HEK293 (cell line): Measurements from ENCODE around the gene PPP4R4.

Experiments
- CTCF ChIA-PET: fragments of 350-600 bp; formaldehyde crosslinking; extraction: SDS; loops from one replicate; lab custom pipeline; 2021; ENCODE audit warnings: antibody characterized with exemption; lab: Yijun Ruan, JAX
- POLR2A ChIA-PET: fragments of 300-600 bp; formaldehyde crosslinking; extraction: SDS; loops from one replicate; lab custom pipeline; 2020; ENCODE audit warnings: antibody characterized with exemption, inconsistent platforms; lab: Yijun Ruan, JAX
- H3K27ac ChIP-seq: fragments of 200-500 bp; sonication (Bioruptor generic); 2 replicates; pipeline ENCODE4 v1.5.1; 2014; ENCODE audit warnings: low read depth, low read length, control low read depth, inconsistent platforms; ENCODE audit errors: extremely low read depth
- H3K36me3 ChIP-seq, 2 experiments: fragments of 200-500 bp in 1 of 2; sonication (Bioruptor generic) in 1 of 2; 1 replicate in 1 of 2; 2 replicates in 1 of 2; pipeline ENCODE4 v1.5.1; 2014 to 2017; ENCODE audit warnings: inconsistent platforms in 2 of 2, low read length in 2 of 2; ENCODE audit not compliant: control insufficient read depth in 2 of 2, insufficient read depth in 1 of 2
- H3K4me1 ChIP-seq: fragments of 200-500 bp; sonication (Bioruptor generic); 2 replicates; pipeline ENCODE4 v1.5.1; 2014; ENCODE audit warnings: mild to moderate bottlenecking, low read length, inconsistent platforms; ENCODE audit not compliant: control insufficient read depth, insufficient read depth
- H3K4me3 ChIP-seq: 2 replicates; pipeline ENCODE4 v1.5.1; 2011; ENCODE audit warnings: low read depth, mild to moderate bottlenecking, control low read depth, low read length, moderate library complexity
- H3K9me3 ChIP-seq: fragments of 200-500 bp; sonication (Bioruptor generic); 2 replicates; pipeline ENCODE4 v1.5.1; 2014; ENCODE audit warnings: low read depth, low read length, inconsistent platforms; ENCODE audit not compliant: control insufficient read depth, insufficient read depth
- HOXD13 ChIP-seq: sonication (generic); formaldehyde crosslinking; IDR thresholded peaks from 2 replicates; pipeline ENCODE4 v1.8.0; 2022; ENCODE audit warnings: missing genetic modification reagents, borderline replicate concordance
- MEIS1 ChIP-seq: sonication (generic); formaldehyde crosslinking; IDR thresholded peaks from 2 replicates; pipeline ENCODE4 v1.8.1; 2022; ENCODE audit warnings: missing genetic modification reagents, mild to moderate bottlenecking, borderline replicate concordance
- YY2 ChIP-seq: fragments of 450-650 bp; formaldehyde crosslinking; IDR thresholded peaks from 2 replicates; pipeline ENCODE4 v1.5.1; 2016; ENCODE audit warnings: missing biosample characterization, missing genetic modification characterization
- ZNF155 ChIP-seq: fragments of 450-650 bp; formaldehyde crosslinking; IDR thresholded peaks from 2 replicates; pipeline ENCODE4 v1.5.1; 2016; ENCODE audit warnings: missing biosample characterization, missing genetic modification characterization
- ZNF174 ChIP-seq: fragments of 450-650 bp; formaldehyde crosslinking; IDR thresholded peaks from 2 replicates; pipeline ENCODE4 v1.5.0; 2017; ENCODE audit warnings: missing biosample characterization, mild to moderate bottlenecking, missing genetic modification characterization
- ZNF223 ChIP-seq: fragments of 450-650 bp; formaldehyde crosslinking; IDR thresholded peaks from 2 replicates; pipeline ENCODE4 v1.5.1; 2016; ENCODE audit warnings: missing biosample characterization, missing genetic modification characterization
- ZNF24 ChIP-seq: fragments of 450-650 bp; formaldehyde crosslinking; IDR thresholded peaks from 2 replicates; pipeline ENCODE4 v1.5.1; 2016; ENCODE audit warnings: missing biosample characterization, missing genetic modification characterization
- ZNF341 ChIP-seq: fragments of 450-650 bp; formaldehyde crosslinking; IDR thresholded peaks from 2 replicates; pipeline ENCODE4; 2016; ENCODE audit warnings: low read depth, missing biosample characterization, missing genetic modification characterization
- ZNF394 ChIP-seq: fragments of 450-650 bp; formaldehyde crosslinking; IDR thresholded peaks from 2 replicates; pipeline ENCODE4 v1.5.1; 2016; ENCODE audit warnings: missing biosample characterization, missing genetic modification characterization, mild to moderate bottlenecking, moderate library complexity, borderline replicate concordance
- ZNF426 ChIP-seq: fragments of 450-650 bp; formaldehyde crosslinking; IDR thresholded peaks from 2 replicates; pipeline ENCODE4 v1.5.1; 2017; ENCODE audit warnings: missing biosample characterization, missing genetic modification characterization, mild to moderate bottlenecking, inconsistent platforms, moderate library complexity
- ZNF514 ChIP-seq: fragments of 450-650 bp; formaldehyde crosslinking; IDR thresholded peaks from 2 replicates; pipeline ENCODE4 v1.5.1; 2016; ENCODE audit warnings: missing biosample characterization, missing genetic modification characterization
- ZNF701 ChIP-seq: fragments of 450-650 bp; formaldehyde crosslinking; IDR thresholded peaks from 2 replicates; pipeline ENCODE4 v1.5.1; 2016; ENCODE audit warnings: missing biosample characterization, missing genetic modification characterization
- ZNF707 ChIP-seq: fragments of 450-650 bp; formaldehyde crosslinking; IDR thresholded peaks from 2 replicates; pipeline ENCODE4 v1.5.1; 2016; ENCODE audit warnings: missing biosample characterization, missing genetic modification characterization
- ZNF830 ChIP-seq: fragments of 450-650 bp; IDR thresholded peaks from 2 replicates; pipeline ENCODE4 v1.5.0; 2018; ENCODE audit warnings: missing biosample characterization, missing genetic modification characterization, low read depth, mild to moderate bottlenecking, moderate library complexity
- ZSCAN23 ChIP-seq: fragments of 450-650 bp; formaldehyde crosslinking; IDR thresholded peaks from 2 replicates; pipeline ENCODE4 v1.5.1; 2016; ENCODE audit warnings: missing biosample characterization, missing genetic modification characterization
- TF ChIP-seq, protein P1 (sequence below): fragments of 450-650 bp; formaldehyde crosslinking; IDR thresholded peaks from 2 replicates; pipeline ENCODE4 v1.5.1; 2016; ENCODE audit warnings: missing biosample characterization, missing genetic modification characterization
- TF ChIP-seq, protein P2 (sequence below): fragments of 450-650 bp; formaldehyde crosslinking; IDR thresholded peaks from 2 replicates; pipeline ENCODE4 v1.5.1; 2017; ENCODE audit warnings: missing biosample characterization, missing genetic modification characterization
- TF ChIP-seq, protein P3 (sequence below): fragments of 450-650 bp; formaldehyde crosslinking; IDR thresholded peaks from 2 replicates; pipeline ENCODE4 v1.5.1; 2016; ENCODE audit warnings: missing biosample characterization, missing genetic modification characterization
- TF ChIP-seq, protein P4 (sequence below): fragments of 450-650 bp; formaldehyde crosslinking; IDR thresholded peaks from 2 replicates; pipeline ENCODE4 v1.5.1; 2016; ENCODE audit warnings: missing biosample characterization, missing genetic modification characterization
- TF ChIP-seq, protein P5 (sequence below): fragments of 450-650 bp; formaldehyde crosslinking; IDR thresholded peaks from 2 replicates; pipeline ENCODE4 v1.5.1; 2017; ENCODE audit warnings: missing biosample characterization, missing genetic modification characterization
- TF ChIP-seq, protein P6 (sequence below): fragments of 450-650 bp; formaldehyde crosslinking; IDR thresholded peaks from 2 replicates; pipeline ENCODE4; 2016; ENCODE audit warnings: missing biosample characterization, missing genetic modification characterization
- TF ChIP-seq, protein P7 (sequence below): fragments of 450-650 bp; formaldehyde crosslinking; IDR thresholded peaks from 2 replicates; pipeline ENCODE4 v1.5.1; 2016; ENCODE audit warnings: missing biosample characterization, missing genetic modification characterization

The PPP4R4 gene

DNA sequence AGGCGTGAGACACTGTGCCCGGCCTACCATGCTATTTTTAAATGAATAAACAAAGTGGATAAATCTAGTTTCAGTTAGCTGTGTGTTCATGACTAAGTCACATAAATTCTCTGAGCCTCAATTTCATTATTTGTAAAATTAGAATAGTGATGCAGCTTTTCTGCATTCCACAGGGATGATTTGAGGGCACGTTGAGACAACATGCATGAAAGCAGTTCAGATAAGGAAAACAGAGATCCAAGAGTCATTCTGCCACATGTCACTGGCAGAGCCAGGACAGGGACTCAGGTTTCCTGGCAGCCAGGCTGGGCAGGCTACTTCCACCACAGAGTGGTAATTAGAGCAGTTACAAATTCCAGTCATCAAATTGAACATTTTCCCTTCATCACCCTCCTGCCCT is 2.9 kb upstream of the PPP4R4 start:
- TF ChIP-seq, protein P1, sequence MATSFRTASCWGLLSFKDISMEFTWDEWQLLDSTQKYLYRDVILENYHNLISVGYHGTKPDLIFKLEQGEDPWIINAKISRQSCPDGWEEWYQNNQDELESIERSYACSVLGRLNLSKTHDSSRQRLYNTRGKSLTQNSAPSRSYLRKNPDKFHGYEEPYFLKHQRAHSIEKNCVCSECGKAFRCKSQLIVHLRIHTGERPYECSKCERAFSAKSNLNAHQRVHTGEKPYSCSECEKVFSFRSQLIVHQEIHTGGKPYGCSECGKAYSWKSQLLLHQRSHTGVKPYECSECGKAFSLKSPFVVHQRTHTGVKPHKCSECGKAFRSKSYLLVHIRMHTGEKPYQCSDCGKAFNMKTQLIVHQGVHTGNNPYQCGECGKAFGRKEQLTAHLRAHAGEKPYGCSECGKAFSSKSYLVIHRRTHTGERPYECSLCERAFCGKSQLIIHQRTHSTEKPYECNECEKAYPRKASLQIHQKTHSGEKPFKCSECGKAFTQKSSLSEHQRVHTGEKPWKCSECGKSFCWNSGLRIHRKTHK (tag by site-specific recombination), result no peak
- TF ChIP-seq ZNF707 (tag by site-specific recombination) (no peak), ZNF155 (tag by site-specific recombination) (no peak), ZNF174 (tag by site-specific recombination) (no peak), ZNF830 (tag by site-specific recombination) (no peak)
- TF ChIP-seq, protein P2, sequence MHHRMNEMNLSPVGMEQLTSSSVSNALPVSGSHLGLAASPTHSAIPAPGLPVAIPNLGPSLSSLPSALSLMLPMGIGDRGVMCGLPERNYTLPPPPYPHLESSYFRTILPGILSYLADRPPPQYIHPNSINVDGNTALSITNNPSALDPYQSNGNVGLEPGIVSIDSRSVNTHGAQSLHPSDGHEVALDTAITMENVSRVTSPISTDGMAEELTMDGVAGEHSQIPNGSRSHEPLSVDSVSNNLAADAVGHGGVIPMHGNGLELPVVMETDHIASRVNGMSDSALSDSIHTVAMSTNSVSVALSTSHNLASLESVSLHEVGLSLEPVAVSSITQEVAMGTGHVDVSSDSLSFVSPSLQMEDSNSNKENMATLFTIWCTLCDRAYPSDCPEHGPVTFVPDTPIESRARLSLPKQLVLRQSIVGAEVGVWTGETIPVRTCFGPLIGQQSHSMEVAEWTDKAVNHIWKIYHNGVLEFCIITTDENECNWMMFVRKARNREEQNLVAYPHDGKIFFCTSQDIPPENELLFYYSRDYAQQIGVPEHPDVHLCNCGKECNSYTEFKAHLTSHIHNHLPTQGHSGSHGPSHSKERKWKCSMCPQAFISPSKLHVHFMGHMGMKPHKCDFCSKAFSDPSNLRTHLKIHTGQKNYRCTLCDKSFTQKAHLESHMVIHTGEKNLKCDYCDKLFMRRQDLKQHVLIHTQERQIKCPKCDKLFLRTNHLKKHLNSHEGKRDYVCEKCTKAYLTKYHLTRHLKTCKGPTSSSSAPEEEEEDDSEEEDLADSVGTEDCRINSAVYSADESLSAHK, result no peak
- TF ChIP-seq, protein P3, sequence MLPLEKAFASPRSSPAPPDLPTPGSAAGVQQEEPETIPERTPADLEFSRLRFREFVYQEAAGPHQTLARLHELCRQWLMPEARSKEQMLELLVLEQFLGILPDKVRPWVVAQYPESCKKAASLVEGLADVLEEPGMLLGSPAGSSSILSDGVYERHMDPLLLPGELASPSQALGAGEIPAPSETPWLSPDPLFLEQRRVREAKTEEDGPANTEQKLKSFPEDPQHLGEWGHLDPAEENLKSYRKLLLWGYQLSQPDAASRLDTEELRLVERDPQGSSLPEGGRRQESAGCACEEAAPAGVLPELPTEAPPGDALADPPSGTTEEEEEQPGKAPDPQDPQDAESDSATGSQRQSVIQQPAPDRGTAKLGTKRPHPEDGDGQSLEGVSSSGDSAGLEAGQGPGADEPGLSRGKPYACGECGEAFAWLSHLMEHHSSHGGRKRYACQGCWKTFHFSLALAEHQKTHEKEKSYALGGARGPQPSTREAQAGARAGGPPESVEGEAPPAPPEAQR, result no peak
- TF ChIP-seq, all 188 proteins: peak for 0
- Histone ChIP-seq H3K9me3 (no peaks in the 10 kb centered on the region), H3K27ac (no peak overlapping the region), H3K36me3 (no peaks in the 10 kb centered on the region), H3K4me3 (no peak overlapping the region), H3K4me1 (no peaks in the 10 kb centered on the region)
- CTCF ChIA-PET, result interaction anchor here (0.6 to 2.1 kb wide), 6 partner anchors 10 to 134 kb away, joined by 3 to 9 read pairs (median 4); no protein-coding TSS in a partner anchor
- POLR2A ChIA-PET, result no interaction called here

DNA sequence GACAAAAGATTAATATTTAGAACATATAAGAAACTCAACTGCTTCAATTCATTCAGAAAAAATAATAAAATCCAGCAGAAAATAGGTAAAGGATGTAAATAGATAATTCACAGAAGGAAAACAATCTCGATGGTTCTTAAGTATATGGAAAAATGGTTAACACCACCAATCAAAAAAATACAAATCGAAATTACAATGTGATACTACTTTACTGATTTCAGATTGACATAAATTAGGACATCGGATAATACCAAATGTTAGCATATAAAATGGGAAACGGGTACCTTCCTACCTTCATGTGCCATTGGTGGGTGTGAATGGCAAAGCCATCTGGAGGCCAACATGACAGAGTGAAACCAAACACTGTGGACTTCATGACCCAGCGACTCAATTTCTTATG is 1.6 kb upstream of the PPP4R4 start:
- POLR2A ChIA-PET, result no interaction called here
- no peaks in the 10 kb centered on the region for H3K4me1 ChIP-seq
- CTCF ChIA-PET, result no interaction called here
- H3K4me3 ChIP-seq, result no peak overlapping the region
- H3K27ac ChIP-seq, result no peak overlapping the region
- no peaks in the 10 kb centered on the region for H3K9me3 ChIP-seq
- no peaks in the 10 kb centered on the region for H3K36me3 ChIP-seq
- TF ChIP-seq HOXD13 (CRISPR knock-in tag) (no peak), ZNF514 (no peak), ZNF394 (tag by site-specific recombination) (no peak), ZSCAN23 (tag by site-specific recombination) (no peak), ZNF426 (tag by site-specific recombination) (no peak), ZNF341 (no peak), ZNF701 (no peak), ZNF24 (no peak), MEIS1 (no peak), YY2 (tag by site-specific recombination) (no peak), ZNF223 (tag by site-specific recombination) (no peak)
- TF ChIP-seq, protein P4, sequence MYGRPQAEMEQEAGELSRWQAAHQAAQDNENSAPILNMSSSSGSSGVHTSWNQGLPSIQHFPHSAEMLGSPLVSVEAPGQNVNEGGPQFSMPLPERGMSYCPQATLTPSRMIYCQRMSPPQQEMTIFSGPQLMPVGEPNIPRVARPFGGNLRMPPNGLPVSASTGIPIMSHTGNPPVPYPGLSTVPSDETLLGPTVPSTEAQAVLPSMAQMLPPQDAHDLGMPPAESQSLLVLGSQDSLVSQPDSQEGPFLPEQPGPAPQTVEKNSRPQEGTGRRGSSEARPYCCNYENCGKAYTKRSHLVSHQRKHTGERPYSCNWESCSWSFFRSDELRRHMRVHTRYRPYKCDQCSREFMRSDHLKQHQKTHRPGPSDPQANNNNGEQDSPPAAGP, result no peak
- TF ChIP-seq, protein P5, sequence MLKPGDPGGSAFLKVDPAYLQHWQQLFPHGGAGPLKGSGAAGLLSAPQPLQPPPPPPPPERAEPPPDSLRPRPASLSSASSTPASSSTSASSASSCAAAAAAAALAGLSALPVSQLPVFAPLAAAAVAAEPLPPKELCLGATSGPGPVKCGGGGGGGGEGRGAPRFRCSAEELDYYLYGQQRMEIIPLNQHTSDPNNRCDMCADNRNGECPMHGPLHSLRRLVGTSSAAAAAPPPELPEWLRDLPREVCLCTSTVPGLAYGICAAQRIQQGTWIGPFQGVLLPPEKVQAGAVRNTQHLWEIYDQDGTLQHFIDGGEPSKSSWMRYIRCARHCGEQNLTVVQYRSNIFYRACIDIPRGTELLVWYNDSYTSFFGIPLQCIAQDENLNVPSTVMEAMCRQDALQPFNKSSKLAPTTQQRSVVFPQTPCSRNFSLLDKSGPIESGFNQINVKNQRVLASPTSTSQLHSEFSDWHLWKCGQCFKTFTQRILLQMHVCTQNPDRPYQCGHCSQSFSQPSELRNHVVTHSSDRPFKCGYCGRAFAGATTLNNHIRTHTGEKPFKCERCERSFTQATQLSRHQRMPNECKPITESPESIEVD (tag by site-specific recombination), result no peak
- TF ChIP-seq, protein P6, sequence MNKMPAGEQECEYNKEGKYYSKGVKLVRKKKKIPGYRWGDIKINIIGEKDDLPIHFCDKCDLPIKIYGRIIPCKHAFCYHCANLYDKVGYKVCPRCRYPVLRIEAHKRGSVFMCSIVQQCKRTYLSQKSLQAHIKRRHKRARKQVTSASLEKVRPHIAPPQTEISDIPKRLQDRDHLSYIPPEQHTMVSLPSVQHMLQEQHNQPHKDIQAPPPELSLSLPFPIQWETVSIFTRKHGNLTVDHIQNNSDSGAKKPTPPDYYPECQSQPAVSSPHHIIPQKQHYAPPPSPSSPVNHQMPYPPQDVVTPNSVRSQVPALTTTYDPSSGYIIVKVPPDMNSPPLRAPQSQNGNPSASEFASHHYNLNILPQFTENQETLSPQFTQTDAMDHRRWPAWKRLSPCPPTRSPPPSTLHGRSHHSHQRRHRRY, result no peak
- TF ChIP-seq, protein P7, sequence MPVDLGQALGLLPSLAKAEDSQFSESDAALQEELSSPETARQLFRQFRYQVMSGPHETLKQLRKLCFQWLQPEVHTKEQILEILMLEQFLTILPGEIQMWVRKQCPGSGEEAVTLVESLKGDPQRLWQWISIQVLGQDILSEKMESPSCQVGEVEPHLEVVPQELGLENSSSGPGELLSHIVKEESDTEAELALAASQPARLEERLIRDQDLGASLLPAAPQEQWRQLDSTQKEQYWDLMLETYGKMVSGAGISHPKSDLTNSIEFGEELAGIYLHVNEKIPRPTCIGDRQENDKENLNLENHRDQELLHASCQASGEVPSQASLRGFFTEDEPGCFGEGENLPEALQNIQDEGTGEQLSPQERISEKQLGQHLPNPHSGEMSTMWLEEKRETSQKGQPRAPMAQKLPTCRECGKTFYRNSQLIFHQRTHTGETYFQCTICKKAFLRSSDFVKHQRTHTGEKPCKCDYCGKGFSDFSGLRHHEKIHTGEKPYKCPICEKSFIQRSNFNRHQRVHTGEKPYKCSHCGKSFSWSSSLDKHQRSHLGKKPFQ, result no peak
